Measurements from ENCODE around the gene PLK1.
A peak's percentile ranks its signal among the peaks of the same experiment; 100 is the strongest.
"Not testable (repeated sequence)": the region's sequence is repeated elsewhere in the genome, so short reads cannot be mapped to it uniquely, and the experiment has no call there.

Gene PLK1

GRCh38 chr16:23722613-23723240 is 44.0 kb downstream of the PLK1 start:
- not testable (repeated sequence) for H3K27ac Mint-ChIP-seq, H3K36me3 Mint-ChIP-seq

GRCh38 chr16:23724096-23724784 is 45.6 kb downstream of the PLK1 start:
- peaks cover 6% of the 10 kb centered on the region for H3K36me3 Mint-ChIP-seq
- H3K4me1 Mint-ChIP-seq, result peaks cover 4% of the 10 kb centered on the region
- no peak overlapping the region for H3K27ac Mint-ChIP-seq
- H3K9me3 Mint-ChIP-seq, result peaks cover 10% of the 10 kb centered on the region
- H3K4me3 Mint-ChIP-seq, result no peak overlapping the region
- H3K27me3 Mint-ChIP-seq, result peaks cover 15% of the 10 kb centered on the region

More at GRCh38 chr16:23722613-23723240, 44.0 kb downstream of the PLK1 start:
- peaks cover 15% of the 10 kb centered on the region for H3K27me3 Mint-ChIP-seq
- H3K4me1 Mint-ChIP-seq, H3K9me3 Mint-ChIP-seq, H3K4me3 Mint-ChIP-seq: not testable (repeated sequence)

- Mint-ChIP-seq H3K36me3 (peaks cover 6% of the 10 kb centered on the region), H3K9me3 (peaks cover 10% of the 10 kb centered on the region), H3K4me1 (peaks cover 4% of the 10 kb centered on the region), H3K27ac (no peak overlapping the region), H3K27me3 (peaks cover 15% of the 10 kb centered on the region), H3K4me3 (no peak overlapping the region)
These were observed 46.1 kb downstream of the PLK1 start for GRCh38 chr16:23724785-23725131.

- Mint-ChIP-seq H3K36me3 (peaks cover 6% of the 10 kb centered on the region), H3K27ac (no peak overlapping the region), H3K9me3 (peaks cover 5% of the 10 kb centered on the region), H3K4me3 (no peak overlapping the region), H3K27me3 (peaks cover 11% of the 10 kb centered on the region), H3K4me1 (peaks cover 4% of the 10 kb centered on the region)
These were observed 48.0 kb downstream of the PLK1 start for GRCh38 chr16:23726710-23727109.

- H3K27ac Mint-ChIP-seq, result peak overlapping the region; percentile 80
- peaks cover 2% of the 10 kb centered on the region for H3K36me3 Mint-ChIP-seq
- peaks cover 7% of the 10 kb centered on the region for H3K27me3 Mint-ChIP-seq
These were observed 49.4 kb downstream of the PLK1 start for GRCh38 chr16:23728112-23728477.

GRCh38 chr16:23729503-23730424 is 51.1 kb downstream of the PLK1 start:
- no peaks in the 10 kb centered on the region for H3K9me3 Mint-ChIP-seq
- H3K4me1 Mint-ChIP-seq, result peaks cover 4% of the 10 kb centered on the region
- H3K36me3 Mint-ChIP-seq, result no peaks in the 10 kb centered on the region
- H3K4me3 Mint-ChIP-seq, result no peak overlapping the region
- H3K27me3 Mint-ChIP-seq, result peaks cover 3% of the 10 kb centered on the region
- H3K27ac Mint-ChIP-seq, result no peak overlapping the region

More at GRCh38 chr16:23728112-23728477, 49.4 kb downstream of the PLK1 start:
- no peak overlapping the region for H3K4me3 Mint-ChIP-seq
- H3K4me1 Mint-ChIP-seq, result peaks cover 4% of the 10 kb centered on the region
- H3K9me3 Mint-ChIP-seq, result peaks cover 2% of the 10 kb centered on the region

- Mint-ChIP-seq H3K9me3 (no peaks in the 10 kb centered on the region), H3K4me3 (no peak overlapping the region), H3K27ac (no peak overlapping the region), H3K4me1 (no peaks in the 10 kb centered on the region), H3K27me3 (peaks cover 1% of the 10 kb centered on the region), H3K36me3 (no peaks in the 10 kb centered on the region)
These were observed 55.6 kb downstream of the PLK1 start for GRCh38 chr16:23734176-23734893.

- H3K27me3 Mint-ChIP-seq, H3K36me3 Mint-ChIP-seq, H3K4me3 Mint-ChIP-seq, H3K9me3 Mint-ChIP-seq, H3K4me1 Mint-ChIP-seq, H3K27ac Mint-ChIP-seq: not testable (repeated sequence)
These were observed 58.8 kb downstream of the PLK1 start for GRCh38 chr16:23737423-23738028.

- Mint-ChIP-seq H3K4me3 (no peak overlapping the region), H3K36me3 (no peaks in the 10 kb centered on the region), H3K27ac (no peak overlapping the region), H3K27me3 (peaks cover 14% of the 10 kb centered on the region), H3K4me1 (no peaks in the 10 kb centered on the region), H3K9me3 (no peaks in the 10 kb centered on the region)
These were observed 60.8 kb downstream of the PLK1 start for GRCh38 chr16:23739516-23739915.
